ENCODE data around the gene ZNF423.

ZNF423 gene

GRCh38 chr16:49454426-49455180 lies 401.3 kb downstream of the ZNF423 start:
- TF ChIP-seq POU2F2 (IDR thresholded peaks at IDR 0.05; ENCODE audit: low read depth, low read length) (no peak), PAX5 (IDR thresholded peaks at IDR 0.05; ENCODE audit: insufficient read depth, low read length, severe bottlenecking) (no peak), POLR2AphosphoS5 (IDR thresholded peaks at IDR 0.05; ENCODE audit: low read depth, low read length) (no peak), POLR2A (IDR thresholded peaks at IDR 0.05; ENCODE audit: low read depth, low read length) (no peak), TAF1 (IDR thresholded peaks at IDR 0.05; ENCODE audit: low read depth, low read length) (no peak), SPI1 (IDR thresholded peaks at IDR 0.05; ENCODE audit: low read depth, low read length) (no peak)
- DNase-seq (ENCODE audit: insufficient read length, low spot score) (no peak), FAIRE-seq (no peak)

DNA sequence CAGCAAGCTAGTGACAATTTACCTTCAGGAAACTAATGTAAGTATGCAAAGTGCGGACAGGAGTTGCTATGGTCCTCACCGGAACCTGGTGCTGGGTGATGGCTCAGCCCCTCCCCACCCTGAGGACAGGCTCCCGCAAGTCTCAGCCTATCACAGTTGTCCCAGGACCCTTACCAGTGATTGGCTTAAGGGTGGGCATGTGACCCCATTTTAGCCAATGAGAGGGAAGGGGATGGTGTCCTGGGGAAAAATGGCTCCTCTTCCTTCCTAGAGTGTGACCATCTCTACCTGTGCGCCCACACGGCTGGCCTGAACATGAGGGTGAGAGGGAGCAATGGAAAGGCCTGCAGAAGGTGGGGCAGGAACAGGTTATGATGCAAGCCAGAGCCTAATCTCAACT lies 401.9 kb downstream of the ZNF423 start:
- DNase-seq (ENCODE audit: insufficient read length, low spot score) (no peak), FAIRE-seq (no peak)
- no peak for TF ChIP-seq POLR2A (IDR thresholded peaks at IDR 0.05; ENCODE audit: low read depth, low read length)
- TF ChIP-seq POLR2AphosphoS5 (IDR thresholded peaks at IDR 0.05; ENCODE audit: low read depth, low read length) = no peak
- TF ChIP-seq TAF1 (IDR thresholded peaks at IDR 0.05; ENCODE audit: low read depth, low read length) = no peak
- no peak for TF ChIP-seq PAX5 (IDR thresholded peaks at IDR 0.05; ENCODE audit: insufficient read depth, low read length, severe bottlenecking)
- no peak for TF ChIP-seq SPI1 (IDR thresholded peaks at IDR 0.05; ENCODE audit: low read depth, low read length)
- no peak for TF ChIP-seq POU2F2 (IDR thresholded peaks at IDR 0.05; ENCODE audit: low read depth, low read length)

DNA sequence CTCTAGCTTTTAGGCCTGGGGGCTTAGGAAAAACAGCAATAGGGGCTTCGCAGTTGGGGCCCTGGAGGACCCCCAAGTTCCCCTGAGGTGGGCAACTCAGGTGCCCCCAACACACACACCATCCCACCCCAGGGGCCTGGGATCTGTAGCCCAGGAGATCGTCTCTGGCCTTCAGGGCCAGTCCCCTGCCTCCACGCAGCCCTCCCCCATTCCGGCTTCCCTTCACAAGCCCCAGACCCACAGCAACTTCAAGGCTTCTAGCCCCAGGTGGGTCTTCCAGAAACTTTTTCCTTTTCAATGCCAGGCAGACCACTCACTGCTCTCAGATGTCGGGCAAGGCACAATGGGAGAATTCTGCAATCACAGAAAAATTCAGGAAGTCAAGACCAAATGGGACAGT lies 402.9 kb downstream of the ZNF423 start:
- TF ChIP-seq PAX5 (IDR thresholded peaks at IDR 0.05; ENCODE audit: insufficient read depth, low read length, severe bottlenecking) = no peak
- TF ChIP-seq SPI1 (IDR thresholded peaks at IDR 0.05; ENCODE audit: low read depth, low read length) = no peak
- no peak for TF ChIP-seq POU2F2 (IDR thresholded peaks at IDR 0.05; ENCODE audit: low read depth, low read length)
- TF ChIP-seq TAF1 (IDR thresholded peaks at IDR 0.05; ENCODE audit: low read depth, low read length) = no peak
- no peak for FAIRE-seq
- DNase-seq (ENCODE audit: insufficient read length, low spot score) = no peak

DNA sequence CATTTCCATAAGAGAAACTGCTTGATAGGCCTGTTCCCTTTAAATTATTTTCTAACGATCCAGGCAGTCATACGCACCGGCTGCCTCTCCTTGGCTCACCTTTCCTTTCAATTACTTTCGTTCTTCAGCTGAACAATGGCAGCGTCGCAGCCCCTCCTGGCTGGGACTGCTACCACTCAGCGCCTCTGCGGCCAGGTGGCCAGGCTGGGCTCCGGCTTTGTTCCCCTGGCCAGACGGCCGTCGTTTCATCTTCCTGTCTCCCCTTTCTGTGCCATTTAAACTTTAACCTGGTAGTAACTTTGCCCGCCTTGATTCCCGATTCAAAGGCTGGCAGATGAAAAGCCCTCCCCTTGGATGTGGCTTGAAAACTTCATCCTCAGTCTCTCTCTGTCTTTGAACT lies 403.3 kb downstream of the ZNF423 start:
- TF ChIP-seq POLR2AphosphoS5 (IDR thresholded peaks at IDR 0.05; ENCODE audit: low read depth, low read length) (no peak), TAF1 (IDR thresholded peaks at IDR 0.05; ENCODE audit: low read depth, low read length) (no peak), PAX5 (IDR thresholded peaks at IDR 0.05; ENCODE audit: insufficient read depth, low read length, severe bottlenecking) (no peak), POLR2A (IDR thresholded peaks at IDR 0.05; ENCODE audit: low read depth, low read length) (no peak), SPI1 (IDR thresholded peaks at IDR 0.05; ENCODE audit: low read depth, low read length) (no peak), POU2F2 (IDR thresholded peaks at IDR 0.05; ENCODE audit: low read depth, low read length) (no peak)
- DNase-seq (ENCODE audit: insufficient read length, low spot score) (no peak), FAIRE-seq (no peak)

GRCh38 chr16:49452108-49452507 lies 403.8 kb downstream of the ZNF423 start:
- FAIRE-seq (no peak), DNase-seq (ENCODE audit: insufficient read length, low spot score) (no peak)
- no peak for TF ChIP-seq PAX5 (IDR thresholded peaks at IDR 0.05; ENCODE audit: insufficient read depth, low read length, severe bottlenecking)
- TF ChIP-seq POLR2AphosphoS5 (IDR thresholded peaks at IDR 0.05; ENCODE audit: low read depth, low read length) = no peak
- no peak for TF ChIP-seq POLR2A (IDR thresholded peaks at IDR 0.05; ENCODE audit: low read depth, low read length)
- TF ChIP-seq TAF1 (IDR thresholded peaks at IDR 0.05; ENCODE audit: low read depth, low read length) = no peak
- TF ChIP-seq SPI1 (IDR thresholded peaks at IDR 0.05; ENCODE audit: low read depth, low read length) = no peak
- no peak for TF ChIP-seq POU2F2 (IDR thresholded peaks at IDR 0.05; ENCODE audit: low read depth, low read length)

DNA sequence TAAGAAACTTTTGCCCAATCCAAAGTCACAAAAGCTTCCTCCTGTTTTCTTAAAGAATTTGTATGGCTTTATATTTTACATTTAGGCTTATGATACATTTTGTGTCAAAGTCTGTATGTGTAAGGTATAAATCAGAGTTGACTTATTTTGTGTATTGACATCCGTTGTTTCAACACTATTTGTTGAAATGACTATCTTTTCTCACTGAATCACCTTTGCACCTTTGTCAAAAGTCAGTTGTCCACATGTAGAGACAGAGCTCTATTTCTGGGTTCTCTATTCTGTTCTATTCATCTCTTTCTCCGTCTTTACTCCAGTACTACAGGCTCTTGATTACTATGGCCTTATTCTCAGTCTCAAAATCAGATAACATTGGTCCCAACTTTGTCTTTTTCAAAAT lies 409.1 kb downstream of the ZNF423 start:
- TF ChIP-seq POLR2AphosphoS5 (IDR thresholded peaks at IDR 0.05; ENCODE audit: low read depth, low read length) (no peak), PAX5 (IDR thresholded peaks at IDR 0.05; ENCODE audit: insufficient read depth, low read length, severe bottlenecking) (no peak), POLR2A (IDR thresholded peaks at IDR 0.05; ENCODE audit: low read depth, low read length) (no peak)
- FAIRE-seq (no peak), DNase-seq (ENCODE audit: insufficient read length, low spot score) (no peak)

- DNase-seq (ENCODE audit: insufficient read length, low spot score) (no peak), FAIRE-seq (no peak)
- TF ChIP-seq POLR2A (IDR thresholded peaks at IDR 0.05; ENCODE audit: low read depth, low read length) (no peak), TAF1 (IDR thresholded peaks at IDR 0.05; ENCODE audit: low read depth, low read length) (no peak), POU2F2 (IDR thresholded peaks at IDR 0.05; ENCODE audit: low read depth, low read length) (no peak), SPI1 (IDR thresholded peaks at IDR 0.05; ENCODE audit: low read depth, low read length) (no peak), PAX5 (IDR thresholded peaks at IDR 0.05; ENCODE audit: insufficient read depth, low read length, severe bottlenecking) (no peak), POLR2AphosphoS5 (IDR thresholded peaks at IDR 0.05; ENCODE audit: low read depth, low read length) (no peak)
Measured at GRCh38 chr16:49443576-49443975, 412.3 kb downstream of the ZNF423 start.

DNA sequence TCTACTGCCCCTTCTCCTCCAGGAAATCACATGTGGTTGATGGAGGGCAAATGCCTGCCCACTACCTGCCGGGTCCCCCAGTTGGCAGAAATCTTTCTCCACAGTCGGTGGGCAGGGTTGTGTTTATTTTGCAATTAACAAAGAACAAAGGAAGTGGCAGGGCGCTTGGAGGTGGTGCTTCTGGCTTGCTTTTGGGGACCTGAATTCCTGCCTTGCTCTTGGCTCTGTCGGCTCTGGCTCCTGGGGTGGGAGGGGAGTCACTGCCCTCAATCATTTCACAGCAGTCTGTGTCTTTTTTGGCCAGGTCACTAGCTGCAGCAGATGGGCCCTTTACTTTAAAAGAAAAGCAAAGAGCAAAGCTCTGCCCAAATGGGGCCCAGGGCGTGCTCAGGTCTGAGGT lies 413.1 kb downstream of the ZNF423 start:
- FAIRE-seq (peak; percentile 78), DNase-seq (ENCODE audit: insufficient read length, low spot score) (no peak)
- TF ChIP-seq PAX5 (IDR thresholded peaks at IDR 0.05; ENCODE audit: insufficient read depth, low read length, severe bottlenecking) = no peak
- no peak for TF ChIP-seq POLR2A (IDR thresholded peaks at IDR 0.05; ENCODE audit: low read depth, low read length)
- TF ChIP-seq POU2F2 (IDR thresholded peaks at IDR 0.05; ENCODE audit: low read depth, low read length) = no peak
- no peak for TF ChIP-seq TAF1 (IDR thresholded peaks at IDR 0.05; ENCODE audit: low read depth, low read length)
- no peak for TF ChIP-seq POLR2AphosphoS5 (IDR thresholded peaks at IDR 0.05; ENCODE audit: low read depth, low read length)
- no peak for TF ChIP-seq SPI1 (IDR thresholded peaks at IDR 0.05; ENCODE audit: low read depth, low read length)

- FAIRE-seq (peak; percentile 94), DNase-seq (ENCODE audit: insufficient read length, low spot score) (peak; percentile 78)
- TF ChIP-seq POU2F2 (IDR thresholded peaks at IDR 0.05; ENCODE audit: low read depth, low read length) (peak; percentile 61; the same call in 1 of the 2 replicates), POLR2A (IDR thresholded peaks at IDR 0.05; ENCODE audit: low read depth, low read length) (peak; percentile 37; the same call in 1 of the 2 replicates), TAF1 (IDR thresholded peaks at IDR 0.05; ENCODE audit: low read depth, low read length) (no peak), SPI1 (IDR thresholded peaks at IDR 0.05; ENCODE audit: low read depth, low read length) (no peak; the same call in 1 of the 2 replicates), PAX5 (IDR thresholded peaks at IDR 0.05; ENCODE audit: insufficient read depth, low read length, severe bottlenecking) (no peak)
Measured at GRCh38 chr16:49441366-49441780, 414.5 kb downstream of the ZNF423 start.

All from GM12891 (cell line).